H1 (cell line): ENCODE results near the gene PIGA. TPM values are rescaled to one million over a fixed set of nuclear protein-coding genes. Genes with fewer than 3 reads are reported as not detected.

Source experiments
- CTCF ChIA-PET: fragments of 300-600 bp; sonication (Branson Sonifier 250); formaldehyde crosslinking; loops from one replicate; lab custom pipeline; 2021; ENCODE audit not compliant: partially characterized antibody; lab: Charles Lee
- POLR2A ChIA-PET: fragments of 300-600 bp; sonication (Branson Sonifier 250); formaldehyde crosslinking; loops from one replicate; lab custom pipeline; 2021; ENCODE audit warnings: inconsistent platforms; ENCODE audit not compliant: partially characterized antibody; lab: Charles Lee
- DNase-seq, 2 experiments: peaks; one replicate each; pipeline versions ENCODE4 v3.0.0 to v3.0.0-alpha.2; 2010 to 2022; ENCODE audit warnings: low spot score in 2 of 2, low read depth in 1 of 2, mixed read lengths in 1 of 2
- FAIRE-seq: peaks from 2 replicates; lab custom pipeline; 2011; peaks lifted over from hg19 to GRCh38; lab: Jason Lieb, UNC
- H2AFZ ChIP-seq: 2 replicates; pipeline ENCODE4 v1.8.1; 2012; ENCODE audit warnings: low read length, inconsistent platforms
- H2AK5ac ChIP-seq: 2 replicates; pipeline ENCODE4 v1.6.1; 2013; ENCODE audit warnings: low read depth, low read length
- H2BK120ac ChIP-seq: replicated peaks from 2 replicates; pipeline ENCODE3; 2013; ENCODE audit warnings: low read depth, low read length, inconsistent platforms
- H2BK12ac ChIP-seq: 2 replicates; pipeline ENCODE4 v1.6.1; 2013; ENCODE audit warnings: low read depth, low read length
- H2BK15ac ChIP-seq: 2 replicates; pipeline ENCODE4 v1.6.1; 2013; ENCODE audit warnings: low read length
- H2BK20ac ChIP-seq: 2 replicates; pipeline ENCODE4 v1.6.1; 2013; ENCODE audit warnings: low read length
- H2BK5ac ChIP-seq: 2 replicates; pipeline ENCODE4 v1.6.1; 2013; ENCODE audit warnings: low read depth, low read length
- H3K14ac ChIP-seq: 2 replicates; pipeline ENCODE4 v1.6.1; 2013; ENCODE audit warnings: inconsistent platforms; ENCODE audit not compliant: insufficient read length
- H3K18ac ChIP-seq: 2 replicates; pipeline ENCODE4 v1.6.1; 2013; ENCODE audit warnings: low read length; ENCODE audit errors: extremely low read depth
- H3K23ac ChIP-seq: 2 replicates; pipeline ENCODE4 v1.6.1; 2013; ENCODE audit warnings: inconsistent platforms; ENCODE audit not compliant: insufficient read length
- H3K23me2 ChIP-seq: 2 replicates; pipeline ENCODE4 v1.6.1; 2013; ENCODE audit warnings: low read depth, low read length
- H3K27ac ChIP-seq: 2 replicates; pipeline ENCODE4 v1.6.1; 2011; ENCODE audit warnings: low read depth, low read length, inconsistent platforms
- H3K27me3 ChIP-seq, 4 experiments: replicated peaks in 1 of 4; 1 replicate in 1 of 4; 2 replicates in 3 of 4; pipeline versions ENCODE4 v1.6.1 to v1.8.1; 2011 to 2013; ENCODE audit warnings: low read length in 3 of 4, mild to moderate bottlenecking in 3 of 4, inconsistent platforms in 2 of 4, mixed read lengths in 2 of 4, moderate library complexity in 1 of 4; ENCODE audit not compliant: control insufficient read depth in 3 of 4, insufficient read depth in 3 of 4; ENCODE audit errors: extremely low read depth in 1 of 4
- H3K36me3 ChIP-seq, 4 experiments: 2 replicates each; pipeline versions ENCODE4 v1.6.1 to v1.8.1; 2011 to 2013; ENCODE audit warnings: mild to moderate bottlenecking in 4 of 4, low read length in 3 of 4, moderate library complexity in 2 of 4, control low read depth in 1 of 4, inconsistent platforms in 1 of 4; ENCODE audit not compliant: insufficient read depth in 4 of 4, control insufficient read depth in 2 of 4
- H3K4ac ChIP-seq: replicated peaks from 2 replicates; pipeline ENCODE3; 2013; ENCODE audit warnings: low read length, low read depth, mixed read lengths, inconsistent platforms; ENCODE audit not compliant: insufficient read length
- H3K4me1 ChIP-seq, 4 experiments: replicated peaks in 1 of 4; 1 replicate in 1 of 4; 2 replicates in 3 of 4; pipeline versions ENCODE4 v1.6.1 to v1.8.1; 2011 to 2013; ENCODE audit warnings: low read length in 3 of 4, inconsistent platforms in 2 of 4, mixed read lengths in 1 of 4; ENCODE audit not compliant: insufficient read depth in 4 of 4, control insufficient read depth in 3 of 4
- H3K4me2 ChIP-seq, 2 experiments: 2 replicates each; pipeline versions ENCODE4 v1.6.1 to v1.8.1; 2011 to 2013; ENCODE audit warnings: low read depth in 2 of 2, low read length in 2 of 2, control low read depth in 1 of 2, inconsistent platforms in 1 of 2, mild to moderate bottlenecking in 1 of 2; ENCODE audit not compliant: insufficient read depth in 1 of 2
- H3K4me3 ChIP-seq, 4 experiments: fragments of 200-600, 300-600 bp in 1 of 4; sonication (generic), shearing (Covaris generic), sonication (Bioruptor Twin) in 1 of 4; 2 replicates each; pipeline versions ENCODE4 v1.5.1 to v1.8.1; 2011 to 2016; ENCODE audit warnings: low read length in 4 of 4, low read depth in 3 of 4, control low read depth in 2 of 4, inconsistent platforms in 2 of 4, mild to moderate bottlenecking in 2 of 4, mixed read lengths in 1 of 4, moderate library complexity in 1 of 4; ENCODE audit not compliant: insufficient read depth in 2 of 4; ENCODE audit errors: extremely low read depth in 1 of 4
- H3K56ac ChIP-seq: replicated peaks from 2 replicates; pipeline ENCODE3; 2013; ENCODE audit warnings: low read depth, mild to moderate bottlenecking, mixed read lengths, low read length, inconsistent platforms; ENCODE audit not compliant: insufficient read length
- H3K79me1 ChIP-seq: 2 replicates; pipeline ENCODE4 v1.6.1; 2013; ENCODE audit warnings: low read depth, low read length, control low read depth
- H3K79me2 ChIP-seq, 2 experiments: 2 replicates each; pipeline versions ENCODE4 v1.6.1 to v1.8.1; 2012 to 2013; ENCODE audit warnings: low read length in 2 of 2, mild to moderate bottlenecking in 2 of 2, inconsistent platforms in 1 of 2; ENCODE audit not compliant: insufficient read depth in 2 of 2, control insufficient read depth in 1 of 2
- H3K9ac ChIP-seq, 4 experiments: replicated peaks in 1 of 4; 1 replicate in 1 of 4; 2 replicates in 3 of 4; pipeline versions ENCODE4 v1.6.1 to v1.8.1; 2011 to 2013; ENCODE audit warnings: low read depth in 3 of 4, low read length in 3 of 4, control low read depth in 2 of 4, mild to moderate bottlenecking in 2 of 4, moderate library complexity in 2 of 4, inconsistent platforms in 1 of 4; ENCODE audit errors: extremely low read depth in 1 of 4
- H3K9me3 ChIP-seq, 2 experiments: 2 replicates each; pipeline versions ENCODE4 v1.6.1 to v1.8.1; 2012 to 2013; ENCODE audit warnings: mild to moderate bottlenecking in 2 of 2, moderate library complexity in 2 of 2, control low read depth in 1 of 2, inconsistent platforms in 1 of 2, low read depth in 1 of 2, low read length in 1 of 2, mixed read lengths in 1 of 2; ENCODE audit not compliant: insufficient read depth in 2 of 2
- H4K20me1 ChIP-seq, 2 experiments: replicated peaks in 1 of 2; 2 replicates each; pipeline versions ENCODE3 to v1.8.1; 2011 to 2013; ENCODE audit warnings: inconsistent platforms in 2 of 2, low read length in 2 of 2, mild to moderate bottlenecking in 1 of 2; ENCODE audit not compliant: insufficient read depth in 2 of 2, control insufficient read depth in 1 of 2
- H4K5ac ChIP-seq: 2 replicates; pipeline ENCODE4 v1.6.1; 2013; ENCODE audit warnings: low read length, low read depth, mixed read lengths, inconsistent platforms; ENCODE audit not compliant: insufficient read length
- H4K8ac ChIP-seq: 2 replicates; pipeline ENCODE4 v1.8.0; 2013; ENCODE audit warnings: mild to moderate bottlenecking, moderate library complexity, low read length, inconsistent platforms; ENCODE audit not compliant: insufficient read depth; ENCODE audit errors: extremely low read depth
- H4K91ac ChIP-seq: replicated peaks from 2 replicates; pipeline ENCODE3; 2013; ENCODE audit warnings: low read length, mixed read lengths, inconsistent platforms; ENCODE audit not compliant: insufficient read length
- CBX5 ChIP-seq: fragments of 300-800, 300-1000 bp; sonication (generic); IDR thresholded peaks from 2 replicates; pipeline ENCODE4 v1.7.1; 2016; ENCODE audit warnings: antibody characterized with exemption, low read length, low read depth
- CHD2 ChIP-seq: IDR thresholded peaks from 2 replicates; pipeline ENCODE4 v1.6.1; 2012; ENCODE audit warnings: low read length, improper control_type of control experiment
- E2F6 ChIP-seq: IDR thresholded peaks from 2 replicates; pipeline ENCODE4 v1.6.1; 2012; ENCODE audit warnings: inconsistent platforms
- EGR1 ChIP-seq: IDR thresholded peaks from 2 replicates; pipeline ENCODE4 v1.6.1; 2011; ENCODE audit warnings: low read depth, low read length, borderline replicate concordance
- GABPA ChIP-seq: IDR thresholded peaks from 2 replicates; pipeline ENCODE4 v1.6.1; 2011; ENCODE audit warnings: mild to moderate bottlenecking, low read length, moderate library complexity, borderline replicate concordance; ENCODE audit not compliant: insufficient read depth
- KDM4A ChIP-seq: IDR thresholded peaks from one replicate; pipeline ENCODE4 v1.7.1; 2012; ENCODE audit warnings: low read depth, mild to moderate bottlenecking, moderate library complexity, low read length, inconsistent platforms; ENCODE audit not compliant: severe bottlenecking
- SIX5 ChIP-seq: IDR thresholded peaks from 2 replicates; pipeline ENCODE4 v1.6.1; 2011; ENCODE audit warnings: mild to moderate bottlenecking, low read depth, low read length
- TAF1 ChIP-seq: IDR thresholded peaks from 2 replicates; pipeline ENCODE4 v1.6.1; 2011; ENCODE audit warnings: mild to moderate bottlenecking, low read depth, low read length
- USF2 ChIP-seq: IDR thresholded peaks from 2 replicates; pipeline ENCODE4 v1.6.1; 2011; ENCODE audit warnings: low read length, improper control_type of control experiment
- WGBS, 2 experiments: shearing (Covaris generic) in 1 of 2; methylation state at CpG; one replicate each; pipeline versions ENCODE4 v1.1.6 to v1.1.7; 2013 to 2015; ENCODE audit warnings: low lambda C conversion rate in 2 of 2, mixed read lengths in 2 of 2, inconsistent platforms in 1 of 2, low coverage in 1 of 2, missing lambda C conversion rate in 1 of 2; ENCODE audit not compliant: insufficient replicate concordance in 2 of 2, insufficient coverage in 1 of 2, insufficient read length in 1 of 2; ENCODE audit errors: extremely low coverage in 1 of 2, missing lambda C conversion rate in 1 of 2; 5-methylcytosine and 5-hydroxymethylcytosine counted together
- polyA plus RNA-seq, 7 experiments: library from polyadenylated mRNA; depleted of rRNA in 3 of 7; stranded (reverse) in 5 of 7; unstranded in 2 of 7; fragments of >200 nt in 5 of 7; fragments of 200-250 nt in 2 of 7; gene quantifications; 1 replicate in 5 of 7; 2 replicates in 1 of 7; 4 replicates in 1 of 7; pipeline versions ENCODE4 v1.2.1 to v1.2.3, GENCODE V29; 2011 to 2013; ENCODE audit warnings: missing spikeins in 2 of 7, mixed read lengths in 2 of 7
- total RNA-seq: library from RNA; stranded (reverse); fragmentation: NEBNext Ultra II Directional; extraction: Animal tissue kit (Norgen Biotek cat#: 25700); gene quantifications from 2 replicates; pipeline ENCODE4 v1.2.1, GENCODE V29; 2021
- TF ChIP-seq, protein P1 (sequence below), 3 experiments: IDR thresholded peaks; 1 replicate in 2 of 3; 2 replicates in 1 of 3; pipeline versions ENCODE4 v1.5.1 to v1.6.1; 2011; ENCODE audit warnings: low read length in 3 of 3, mild to moderate bottlenecking in 3 of 3, inconsistent platforms in 2 of 3, low read depth in 1 of 3, moderate library complexity in 1 of 3; ENCODE audit not compliant: insufficient read depth in 1 of 3; ENCODE audit errors: control extremely low read depth in 1 of 3

PIGA gene
- total and polyA plus RNA-seq, 2 of the 8 experiments (the other 6 are each of a cell fraction or from before 2014, with no cell fraction given): 5.0 to 13.4 TPM

DNA sequence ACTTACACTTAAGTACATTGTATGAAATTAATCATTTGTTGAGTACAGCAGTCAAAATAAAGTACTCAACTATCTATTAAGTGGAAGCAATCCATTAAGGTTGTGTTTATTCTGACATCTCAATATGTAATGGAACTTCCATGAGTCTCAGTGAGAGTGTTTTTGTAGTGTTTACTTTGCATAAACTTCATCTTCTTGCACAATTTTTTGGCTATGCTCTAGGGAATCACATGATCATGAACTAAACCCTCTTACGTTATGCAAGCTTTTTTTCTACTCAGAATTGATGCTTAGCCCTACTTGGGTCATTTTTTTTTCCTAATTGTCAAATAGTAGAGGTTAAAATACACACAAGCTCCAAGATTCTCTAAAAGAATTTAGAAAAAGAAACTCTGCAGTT lies 21.1 kb upstream of the PIGA start:
- Histone ChIP-seq H2BK20ac (no peak overlapping the region), H3K23me2 (no peaks in the 10 kb centered on the region), H2BK5ac (no peak overlapping the region), H2AFZ (no peak overlapping the region), H3K36me3 (no peaks in the 10 kb centered on the region), H3K23ac (no peak overlapping the region), H3K4me2 (no peak overlapping the region), H4K8ac (no peak overlapping the region), H2AK5ac (no peak overlapping the region), H3K79me1 (no peaks in the 10 kb centered on the region), H3K4me1 (no peaks in the 10 kb centered on the region), H3K4me3 (no peak overlapping the region), H4K5ac (no peak overlapping the region), H3K14ac (no peak overlapping the region), H2BK120ac (no peak overlapping the region), H3K79me2 (no peaks in the 10 kb centered on the region), H3K18ac (no peak overlapping the region), H4K20me1 (no peaks in the 10 kb centered on the region), H3K27ac (no peak overlapping the region), H3K27me3 (no peaks in the 10 kb centered on the region), H3K56ac (no peak overlapping the region), H3K9ac (no peak overlapping the region), H3K9me3 (no peaks in the 10 kb centered on the region), H3K4ac (no peak overlapping the region), H2BK15ac (no peak overlapping the region), H2BK12ac (no peak overlapping the region), H4K91ac (no peak overlapping the region)
- ChIA-PET CTCF (no interaction called here), POLR2A (interaction anchor here (0.7 kb wide), 1 partner anchor 329 kb away, joined by 3 read pairs; no protein-coding TSS in a partner anchor)
- WGBS, 2 experiments: 100% methylated on average over 1 of the region's 1 CpG; no CpG with 5 or more reads in 1 of the 2 experiments
- DNase-seq (no peak), FAIRE-seq (no peak)
- TF ChIP-seq E2F6: no peak
- TF ChIP-seq CHD2: no peak
- TF ChIP-seq TAF1: no peak
- TF ChIP-seq KDM4A: no peak
- TF ChIP-seq GABPA: no peak
- TF ChIP-seq, protein P1, sequence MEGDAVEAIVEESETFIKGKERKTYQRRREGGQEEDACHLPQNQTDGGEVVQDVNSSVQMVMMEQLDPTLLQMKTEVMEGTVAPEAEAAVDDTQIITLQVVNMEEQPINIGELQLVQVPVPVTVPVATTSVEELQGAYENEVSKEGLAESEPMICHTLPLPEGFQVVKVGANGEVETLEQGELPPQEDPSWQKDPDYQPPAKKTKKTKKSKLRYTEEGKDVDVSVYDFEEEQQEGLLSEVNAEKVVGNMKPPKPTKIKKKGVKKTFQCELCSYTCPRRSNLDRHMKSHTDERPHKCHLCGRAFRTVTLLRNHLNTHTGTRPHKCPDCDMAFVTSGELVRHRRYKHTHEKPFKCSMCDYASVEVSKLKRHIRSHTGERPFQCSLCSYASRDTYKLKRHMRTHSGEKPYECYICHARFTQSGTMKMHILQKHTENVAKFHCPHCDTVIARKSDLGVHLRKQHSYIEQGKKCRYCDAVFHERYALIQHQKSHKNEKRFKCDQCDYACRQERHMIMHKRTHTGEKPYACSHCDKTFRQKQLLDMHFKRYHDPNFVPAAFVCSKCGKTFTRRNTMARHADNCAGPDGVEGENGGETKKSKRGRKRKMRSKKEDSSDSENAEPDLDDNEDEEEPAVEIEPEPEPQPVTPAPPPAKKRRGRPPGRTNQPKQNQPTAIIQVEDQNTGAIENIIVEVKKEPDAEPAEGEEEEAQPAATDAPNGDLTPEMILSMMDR (IDR thresholded peaks at IDR 0.05; ENCODE audit: control extremely low read depth in 1 of 3, insufficient read depth in 1 of 3, low read depth in 1 of 3, low read length in 3 of 3): no peak
- no peak for TF ChIP-seq USF2
- no peak for TF ChIP-seq EGR1
- no peak for TF ChIP-seq CBX5
- no peak for TF ChIP-seq SIX5
